Fibroblast of the aortic adventitia (primary cell): Measurements from ENCODE around the gene C2CD2. TPM values are rescaled to one million over a fixed set of nuclear protein-coding genes. Genes with fewer than 3 reads are reported as not detected.
A peak's percentile ranks its signal among the peaks of the same experiment; 100 is the strongest.

Experiments used
- DNase-seq: peaks from one replicate; pipeline ENCODE4 v3.0.0-alpha.2; 2010; ENCODE audit warnings: low read depth
- H3K4me3 ChIP-seq: 2 replicates; pipeline ENCODE4 v1.5.1; 2011; ENCODE audit warnings: low read depth, mild to moderate bottlenecking, control low read depth, low read length, moderate library complexity
- total RNA-seq: library from RNA; depleted of rRNA; stranded (reverse); fragments of >200 nt; gene quantifications from 2 replicates; pipeline ENCODE4 v1.2.3, GENCODE V29; 2012; ENCODE audit warnings: low replicate concordance
- TF ChIP-seq, protein P1 (sequence below): IDR thresholded peaks from 2 replicates; pipeline ENCODE4 v1.5.1; 2011; ENCODE audit warnings: mild to moderate bottlenecking, low read length, control low read depth, inconsistent platforms; ENCODE audit not compliant: insufficient read depth

The C2CD2 gene
- total RNA-seq, 1 donor, result 20.2 TPM

DNA sequence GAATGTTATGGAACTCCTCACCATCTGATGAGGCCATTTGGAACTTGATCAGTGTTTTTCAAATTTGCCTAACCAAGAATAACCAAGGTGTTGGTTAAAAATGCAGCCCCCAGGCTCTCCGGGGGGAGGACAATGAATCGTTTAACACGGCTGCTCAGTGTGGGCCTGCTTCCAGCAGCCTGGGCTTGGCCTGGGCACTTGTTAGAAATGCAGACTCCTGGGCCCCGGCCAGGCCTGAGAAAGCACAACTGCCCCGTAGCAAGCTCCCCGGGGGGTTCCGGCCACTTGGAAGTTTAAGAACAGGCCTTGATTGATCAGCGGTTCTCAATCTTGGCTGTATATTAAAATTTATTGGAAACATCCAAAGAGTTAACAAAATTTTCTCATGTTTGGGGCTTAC is 22.8 kb upstream of the C2CD2 start:
- H3K4me3 ChIP-seq, result no peak overlapping the region
- DNase-seq, result no peak
- TF ChIP-seq, protein P1, sequence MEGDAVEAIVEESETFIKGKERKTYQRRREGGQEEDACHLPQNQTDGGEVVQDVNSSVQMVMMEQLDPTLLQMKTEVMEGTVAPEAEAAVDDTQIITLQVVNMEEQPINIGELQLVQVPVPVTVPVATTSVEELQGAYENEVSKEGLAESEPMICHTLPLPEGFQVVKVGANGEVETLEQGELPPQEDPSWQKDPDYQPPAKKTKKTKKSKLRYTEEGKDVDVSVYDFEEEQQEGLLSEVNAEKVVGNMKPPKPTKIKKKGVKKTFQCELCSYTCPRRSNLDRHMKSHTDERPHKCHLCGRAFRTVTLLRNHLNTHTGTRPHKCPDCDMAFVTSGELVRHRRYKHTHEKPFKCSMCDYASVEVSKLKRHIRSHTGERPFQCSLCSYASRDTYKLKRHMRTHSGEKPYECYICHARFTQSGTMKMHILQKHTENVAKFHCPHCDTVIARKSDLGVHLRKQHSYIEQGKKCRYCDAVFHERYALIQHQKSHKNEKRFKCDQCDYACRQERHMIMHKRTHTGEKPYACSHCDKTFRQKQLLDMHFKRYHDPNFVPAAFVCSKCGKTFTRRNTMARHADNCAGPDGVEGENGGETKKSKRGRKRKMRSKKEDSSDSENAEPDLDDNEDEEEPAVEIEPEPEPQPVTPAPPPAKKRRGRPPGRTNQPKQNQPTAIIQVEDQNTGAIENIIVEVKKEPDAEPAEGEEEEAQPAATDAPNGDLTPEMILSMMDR, result no peak

DNA sequence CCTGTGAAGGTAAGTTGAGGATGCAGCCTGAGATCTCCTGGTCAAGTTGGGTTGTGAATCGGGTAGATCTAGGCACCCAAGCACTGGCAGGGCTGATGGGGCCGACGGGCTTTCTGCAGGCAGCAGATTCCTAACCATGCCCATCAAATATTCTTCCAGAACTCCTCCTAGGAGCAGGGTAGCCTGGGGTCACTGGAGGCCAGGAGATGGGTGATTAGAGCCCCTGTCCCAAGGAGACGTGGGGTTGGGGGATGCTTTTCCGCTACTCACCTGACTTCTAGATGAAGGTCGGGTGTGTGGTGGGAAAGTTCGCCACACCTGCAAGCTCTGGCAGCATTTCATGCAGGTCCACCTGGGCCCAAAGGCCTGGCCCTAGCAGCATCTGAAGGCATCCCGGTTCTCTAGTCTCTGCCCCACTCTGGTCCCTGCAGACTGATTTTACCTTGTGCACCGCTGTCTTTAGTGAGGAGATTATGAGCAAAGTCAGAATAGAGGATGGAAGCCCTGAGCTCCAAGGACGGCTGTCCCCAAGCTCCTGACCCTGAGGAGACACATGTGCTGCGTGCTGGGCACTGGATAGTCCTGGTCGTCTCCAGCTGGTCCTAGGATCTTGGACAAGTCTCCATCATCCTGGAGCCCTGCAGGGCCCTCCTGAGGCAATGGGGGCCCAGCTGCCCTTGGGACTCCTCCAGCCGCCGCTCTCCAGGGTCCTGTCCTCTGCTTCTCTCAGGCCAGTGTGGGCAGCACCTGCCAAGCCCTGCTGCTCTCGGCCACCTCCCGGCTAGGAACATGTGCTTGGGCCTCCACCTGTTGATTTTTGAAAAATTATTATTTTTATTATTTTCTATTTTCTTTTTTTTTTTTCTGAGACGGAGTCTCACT is 21.8 kb upstream of the C2CD2 start:
- TF ChIP-seq, protein P1, result no peak
- H3K4me3 ChIP-seq, result no peak overlapping the region
- no peak for DNase-seq

DNA sequence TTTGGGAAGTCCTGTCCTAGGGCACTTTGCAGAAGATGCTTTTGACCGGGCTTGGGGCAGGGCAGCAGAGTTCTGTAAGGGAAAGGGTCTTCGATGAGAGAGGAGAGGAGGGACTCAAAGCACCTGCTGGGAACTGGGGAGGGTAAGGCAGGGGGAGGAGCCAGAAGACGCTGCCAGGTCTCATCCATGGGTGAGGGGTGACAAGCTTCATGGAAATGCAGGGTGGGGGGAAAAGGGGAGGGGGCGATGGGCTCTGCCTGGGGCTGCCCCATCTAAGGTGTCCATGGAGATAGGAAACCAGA is 20.9 kb upstream of the C2CD2 start:
- no peak for DNase-seq
- H3K4me3 ChIP-seq, result no peak overlapping the region
- TF ChIP-seq, protein P1, result no peak

DNA sequence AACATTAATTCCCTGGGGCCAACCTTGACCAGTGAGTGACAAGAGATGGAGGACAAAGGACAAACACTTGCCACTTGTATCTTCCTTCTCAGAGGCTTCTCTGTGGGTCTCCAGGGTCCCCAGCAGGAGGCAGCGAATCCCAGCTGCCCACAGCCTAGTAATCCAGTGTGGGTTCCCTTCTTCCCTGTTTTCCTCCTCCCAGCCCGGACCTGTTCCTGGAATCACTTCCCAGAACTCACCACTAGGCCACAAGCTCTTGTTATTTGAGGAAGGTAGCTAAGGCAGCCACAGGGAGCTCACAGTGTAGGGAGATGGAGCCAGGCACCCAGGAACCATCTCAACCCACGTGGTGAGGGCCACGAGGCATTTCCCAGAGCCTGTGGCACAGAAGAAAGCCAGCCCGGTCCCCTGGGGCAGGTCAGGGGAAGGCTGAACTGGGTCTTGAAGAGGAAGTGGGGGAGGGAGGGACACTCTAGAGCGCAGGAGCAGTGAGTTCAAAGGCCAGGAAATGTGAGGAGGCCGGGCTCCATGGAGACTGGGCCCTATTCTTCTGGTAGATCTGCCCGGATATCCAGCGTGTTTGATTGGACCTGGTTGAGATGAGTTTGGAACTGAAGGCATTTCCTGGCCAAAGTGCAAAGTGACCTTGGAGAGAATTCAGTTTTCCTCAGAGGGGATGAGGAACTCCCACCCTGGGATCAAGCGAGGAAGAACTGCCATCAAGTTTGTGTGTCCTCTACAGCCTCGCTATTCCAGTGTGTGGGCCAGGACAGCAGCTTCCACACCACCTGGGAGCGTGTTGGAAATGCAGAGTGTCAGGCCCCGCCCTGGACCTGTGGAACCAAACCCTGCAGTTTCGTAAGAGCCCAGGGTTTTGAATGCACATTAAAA is 20.3 kb upstream of the C2CD2 start:
- DNase-seq, result no peak
- no peak overlapping the region for H3K4me3 ChIP-seq
- TF ChIP-seq, protein P1, result peak; percentile 15

DNA sequence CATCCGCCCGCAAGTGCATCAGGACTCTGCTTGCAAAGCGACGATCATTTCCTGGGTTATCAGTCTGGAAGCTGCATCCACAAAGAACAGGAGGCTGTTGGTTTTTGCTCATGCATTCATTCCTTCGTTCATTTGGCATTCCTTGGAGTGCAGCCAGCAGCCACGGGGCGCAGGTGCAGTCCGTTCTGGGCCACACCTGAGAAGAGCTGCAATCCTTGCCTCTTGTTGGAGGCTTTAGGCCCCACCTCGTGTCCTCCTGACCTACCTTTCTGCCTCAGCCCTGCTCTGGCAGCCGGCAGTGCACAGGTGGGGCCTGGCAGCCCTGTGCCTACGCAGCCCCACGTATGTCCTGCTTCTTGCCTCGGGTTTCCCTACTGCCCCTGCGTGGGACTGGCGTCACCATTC is 19.6 kb upstream of the C2CD2 start:
- DNase-seq, result no peak
- TF ChIP-seq, protein P1, result no peak
- no peak overlapping the region for H3K4me3 ChIP-seq

DNA sequence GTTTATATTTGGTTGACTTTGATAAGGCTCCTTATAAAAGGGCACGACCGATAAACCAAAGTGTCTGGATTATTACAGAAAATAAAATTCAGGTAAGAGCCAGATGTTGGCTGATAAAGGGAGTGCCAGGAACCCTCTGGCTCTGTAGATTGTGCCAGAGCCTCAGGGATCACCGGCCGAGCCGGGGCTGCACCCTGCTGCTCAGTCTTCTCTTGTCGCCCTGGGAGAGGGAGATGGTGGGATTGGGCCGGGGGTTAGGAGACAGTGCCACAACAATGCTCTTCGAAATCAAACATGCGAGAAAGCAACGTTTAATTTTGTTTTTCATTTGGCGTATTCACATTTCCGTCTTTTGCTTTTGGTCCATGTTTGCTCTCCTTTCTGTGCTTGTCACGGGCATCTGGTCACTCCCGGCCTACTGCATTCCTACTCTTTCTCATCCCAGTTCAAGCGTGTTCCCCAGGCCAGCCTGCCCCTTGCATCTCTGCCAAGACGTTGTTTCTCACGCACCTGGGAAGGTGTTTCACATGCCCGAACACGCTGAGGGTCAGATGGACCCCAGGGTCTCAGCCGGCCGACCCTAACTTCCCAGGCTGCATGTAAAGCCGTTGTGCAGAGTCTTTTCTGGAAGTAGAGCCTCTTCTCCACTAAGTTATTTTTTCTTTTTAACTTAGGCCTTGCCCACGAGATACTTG is 18.8 kb upstream of the C2CD2 start:
- TF ChIP-seq, protein P1, result no peak
- no peak overlapping the region for H3K4me3 ChIP-seq
- DNase-seq, result no peak
